ENCODE measurements around the gene ACAP3.

Gene ACAP3

GRCh38 chr1:1353389-1354151 lies 45.8 kb upstream of the ACAP3 start:
- DNase-seq (ENCODE audit: low read depth), result no peak
- no peak overlapping the region for H3K4me3 ChIP-seq (ENCODE audit: low read depth, low read length)
- no peak for TF ChIP-seq CTCF (IDR thresholded peaks at IDR 0.05; ENCODE audit: control insufficient read depth, extremely low read depth, insufficient read depth)

GRCh38 chr1:1352786-1353388 lies 45.2 kb upstream of the ACAP3 start:
- no peak for TF ChIP-seq CTCF (IDR thresholded peaks at IDR 0.05; ENCODE audit: control insufficient read depth, extremely low read depth, insufficient read depth)
- no peak overlapping the region for H3K4me3 ChIP-seq (ENCODE audit: low read depth, low read length)
- DNase-seq (ENCODE audit: low read depth), result no peak

- peak overlapping the region; percentile 9; the same call in 1 of the 2 replicates for H3K4me3 ChIP-seq (ENCODE audit: low read depth, low read length)
- no peak for DNase-seq (ENCODE audit: low read depth)
- no peak for TF ChIP-seq CTCF (IDR thresholded peaks at IDR 0.05; ENCODE audit: control insufficient read depth, extremely low read depth, insufficient read depth)
Observed at GRCh38 chr1:1351511-1352427, 44.0 kb upstream of the ACAP3 start.

- peak; percentile 63 for TF ChIP-seq CTCF (IDR thresholded peaks at IDR 0.05; ENCODE audit: control insufficient read depth, extremely low read depth, insufficient read depth)
- peak within 1 kb of the TSS; percentile 71 for H3K4me3 ChIP-seq (ENCODE audit: low read depth, low read length)
- no peak for DNase-seq (ENCODE audit: low read depth)
Observed at GRCh38 chr1:1349256-1350012, 41.7 kb upstream of the ACAP3 start, which contains the start of gene DVL1. Gene DVL1, minus strand, starts transcription at chr1:1349418. Its CDS starts 353 bp downstream, at chr1:1349065.

- no peak for DNase-seq (ENCODE audit: low read depth)
- TF ChIP-seq CTCF (IDR thresholded peaks at IDR 0.05; ENCODE audit: control insufficient read depth, extremely low read depth, insufficient read depth), result no peak
- peak overlapping the region; percentile 71 for H3K4me3 ChIP-seq (ENCODE audit: low read depth, low read length)
Observed at GRCh38 chr1:1348420-1349255, 40.9 kb upstream of the ACAP3 start.
